NCI-H146 treated with DMSO at 0.1 percent for 48 hours (cell line): Measurements from ENCODE around the gene PAX5.

Experiments used
- DNase-seq: peaks from one replicate; lab custom pipeline; 2025; ENCODE audit not compliant: unreplicated experiment; lab: John Stamatoyannopoulos, UW

PAX5 gene

DNA sequence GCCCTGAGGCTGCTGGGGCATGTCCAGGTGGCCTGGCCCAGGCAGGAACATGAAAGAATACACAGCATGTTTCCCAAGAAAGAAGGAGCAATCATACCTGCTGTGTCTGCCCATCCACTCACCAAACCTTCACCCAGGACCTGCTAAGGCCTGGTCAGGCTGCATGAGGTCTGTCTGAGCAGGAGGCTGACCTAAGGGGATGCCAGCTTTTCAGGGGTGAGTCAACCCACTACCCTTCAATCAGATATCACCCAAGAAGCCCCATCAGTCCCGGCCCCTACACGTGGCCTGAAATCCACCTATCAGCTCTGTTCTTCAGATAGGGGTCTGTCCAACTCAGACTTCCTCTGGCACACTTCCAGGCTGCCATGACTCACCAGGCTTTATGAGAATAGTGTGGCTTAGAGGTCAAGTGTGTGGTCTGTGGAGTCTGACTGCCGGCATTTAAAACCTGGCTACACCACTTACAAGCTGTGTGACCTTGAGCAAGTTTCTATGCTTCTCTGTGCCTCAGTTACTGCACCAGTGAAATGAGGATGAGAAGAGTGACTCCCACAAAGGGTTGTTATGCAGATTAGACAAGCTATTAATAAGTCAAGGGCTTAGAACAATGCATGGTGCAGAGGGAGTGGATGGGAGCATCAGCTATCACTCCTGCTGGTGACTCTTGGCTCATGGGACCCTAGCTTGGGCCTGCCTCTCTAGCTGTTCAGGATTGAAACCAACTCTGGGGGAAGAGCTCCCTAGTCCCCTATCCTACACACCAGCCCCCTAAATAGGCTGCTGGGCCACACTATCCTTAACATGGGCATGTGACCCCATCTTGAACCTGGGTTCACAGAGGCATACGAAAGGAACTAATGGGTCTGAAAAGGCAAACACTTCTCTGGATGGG, 130.3 kb downstream of the PAX5 start:
- DNase-seq = peak; percentile 89

DNA sequence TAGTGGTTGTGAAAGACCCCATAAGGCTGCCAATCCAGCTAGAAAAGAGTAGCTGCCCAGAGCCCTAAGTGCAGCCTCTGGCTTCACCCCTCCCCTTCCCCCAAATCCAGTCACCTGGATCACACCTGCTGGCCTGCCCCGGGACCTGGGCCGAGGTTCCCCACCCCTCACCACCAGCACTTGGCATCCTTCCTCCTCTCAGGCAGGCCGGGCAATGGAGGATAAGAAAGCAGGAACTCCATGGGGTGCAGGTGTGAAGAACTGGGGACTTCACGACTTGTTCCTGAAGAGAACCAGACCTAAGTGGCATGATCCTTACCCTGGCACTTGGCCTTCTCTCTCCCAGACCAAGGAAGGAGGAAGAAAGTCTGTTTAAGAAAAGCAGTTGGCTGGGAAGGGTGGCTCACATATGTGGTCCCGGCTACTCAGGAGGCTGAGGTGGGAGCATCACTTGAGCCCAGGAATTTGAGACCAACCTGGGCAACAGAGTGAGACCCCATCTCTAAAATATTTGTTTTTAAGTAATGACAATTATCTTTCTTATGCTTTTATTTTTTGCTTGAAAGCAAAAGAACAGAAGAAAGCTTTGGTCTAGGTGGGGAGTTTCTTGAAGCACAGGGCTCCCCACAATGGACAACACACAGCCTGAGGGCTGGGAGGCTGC, 131.1 kb downstream of the PAX5 start:
- no peak for DNase-seq

DNA sequence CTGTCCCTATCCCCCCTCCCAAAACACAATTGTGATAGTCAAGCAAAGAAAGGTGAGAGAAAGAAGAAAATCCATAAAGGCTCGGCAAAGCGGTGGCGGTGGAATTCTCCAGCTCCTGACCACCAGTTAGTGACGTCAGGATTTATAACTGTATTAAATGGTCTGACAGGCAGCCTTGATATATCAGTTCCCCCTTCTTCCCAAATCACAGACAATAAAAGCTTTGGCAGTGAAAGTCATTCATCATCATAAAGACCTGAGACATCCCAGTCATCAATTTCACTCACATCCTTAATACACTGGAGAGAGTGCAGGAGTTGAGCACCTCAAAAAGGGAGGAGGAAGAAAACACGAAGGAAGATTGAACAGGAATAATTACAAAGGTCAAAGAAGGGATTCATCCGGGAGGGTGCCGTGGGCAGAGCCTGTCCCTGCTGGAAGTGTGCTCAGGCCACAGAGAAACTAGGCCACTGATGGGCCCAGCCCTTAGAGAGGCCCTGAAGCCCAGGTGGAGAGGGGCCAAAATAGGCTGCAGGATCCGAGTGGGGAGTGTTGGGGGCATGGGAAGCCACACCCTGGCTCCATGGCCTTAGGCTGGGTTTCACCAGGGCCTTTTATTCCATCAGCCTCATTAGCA, 131.9 kb downstream of the PAX5 start:
- no peak for DNase-seq

DNA sequence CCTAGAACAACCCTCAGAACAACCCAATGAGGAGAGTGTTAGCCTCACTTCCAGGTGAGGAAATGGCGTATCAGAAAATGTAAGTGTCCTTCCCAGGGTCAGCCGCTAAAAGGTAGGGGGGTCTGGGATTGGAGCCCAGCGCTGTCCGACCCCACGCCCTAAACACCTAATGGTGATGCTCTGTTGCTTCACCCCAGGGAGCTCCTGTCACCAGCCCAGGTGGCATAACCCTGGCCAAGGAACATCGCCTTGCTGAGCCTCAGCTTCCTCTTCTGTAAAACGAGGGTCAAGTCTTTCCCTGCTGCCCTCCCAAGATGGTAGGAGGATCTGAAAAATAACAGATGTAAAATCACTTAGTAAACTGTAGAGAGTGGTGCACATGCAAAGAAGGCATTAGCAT, 132.5 kb downstream of the PAX5 start:
- DNase-seq = no peak

DNA sequence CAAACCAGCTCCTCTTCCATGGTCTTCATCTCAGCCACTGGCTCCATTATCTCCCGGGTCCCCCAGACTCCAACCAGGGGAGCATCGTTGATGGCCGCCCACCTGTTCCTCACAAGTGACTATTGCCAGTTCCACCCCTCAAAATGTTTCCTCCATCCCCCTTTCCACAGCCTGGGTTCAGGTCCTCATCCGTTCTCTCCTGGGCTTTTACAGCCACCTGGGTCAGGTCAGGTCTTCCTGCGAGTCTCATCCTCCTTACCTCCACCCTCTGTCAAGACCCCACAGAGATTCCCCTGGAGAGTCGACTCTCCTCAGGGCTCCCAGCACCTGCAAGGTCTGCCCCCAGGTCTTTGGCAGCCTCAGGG, 133.2 kb downstream of the PAX5 start:
- no peak for DNase-seq

DNA sequence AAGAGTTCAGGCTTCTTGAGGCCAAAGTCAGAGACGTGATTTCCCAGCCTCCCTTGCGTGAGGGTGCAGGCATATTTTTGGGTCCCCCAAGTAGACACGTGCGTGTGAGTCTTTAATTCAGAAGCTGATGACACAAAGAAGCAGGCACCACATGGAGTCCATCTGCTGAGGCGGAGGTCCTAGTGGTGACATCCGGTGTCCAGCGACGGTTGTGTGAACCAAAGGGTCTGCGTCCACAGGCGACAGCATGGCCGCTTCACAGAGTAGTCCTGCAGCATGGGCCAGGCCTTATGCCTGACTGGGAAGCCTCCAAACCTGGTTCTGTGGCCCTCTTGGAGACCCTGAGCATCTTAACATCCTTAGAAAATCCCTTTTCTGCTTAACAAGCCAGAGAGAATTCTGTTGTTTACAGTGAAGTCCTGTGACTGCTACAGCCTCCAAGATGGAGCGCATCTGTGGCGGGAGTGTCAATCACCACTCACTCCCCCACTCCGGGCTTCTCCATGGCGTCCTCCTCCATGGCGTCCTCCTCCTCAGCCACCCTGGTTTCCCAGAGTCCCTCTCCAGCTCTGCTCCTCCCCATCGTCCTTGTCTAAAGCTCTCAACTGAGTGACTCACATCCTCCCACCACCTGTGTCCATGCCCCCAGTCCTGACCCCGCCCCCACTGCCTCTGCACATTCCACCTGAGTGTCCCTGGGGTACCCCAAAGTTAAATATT, 133.8 kb downstream of the PAX5 start:
- no peak for DNase-seq

DNA sequence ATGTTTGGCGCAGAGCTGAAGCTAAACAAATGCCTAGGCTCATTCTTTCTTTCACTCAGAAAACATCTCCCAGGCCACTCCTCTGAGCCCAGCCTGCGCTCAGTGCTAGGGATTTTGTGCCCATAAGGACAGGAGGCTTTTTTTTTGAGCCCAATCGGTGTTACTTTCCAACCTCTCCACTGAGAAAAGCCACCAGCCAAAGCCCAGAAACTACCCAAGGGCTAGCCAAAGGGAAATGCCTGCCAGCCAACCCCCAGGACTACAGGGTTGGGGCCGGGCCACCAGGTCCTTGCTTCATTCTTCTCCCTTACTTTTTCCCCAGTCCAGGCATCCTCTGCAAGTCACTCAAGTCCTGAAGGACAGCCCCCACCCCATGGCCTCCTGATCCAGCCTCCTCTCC, 134.7 kb downstream of the PAX5 start:
- no peak for DNase-seq

DNA sequence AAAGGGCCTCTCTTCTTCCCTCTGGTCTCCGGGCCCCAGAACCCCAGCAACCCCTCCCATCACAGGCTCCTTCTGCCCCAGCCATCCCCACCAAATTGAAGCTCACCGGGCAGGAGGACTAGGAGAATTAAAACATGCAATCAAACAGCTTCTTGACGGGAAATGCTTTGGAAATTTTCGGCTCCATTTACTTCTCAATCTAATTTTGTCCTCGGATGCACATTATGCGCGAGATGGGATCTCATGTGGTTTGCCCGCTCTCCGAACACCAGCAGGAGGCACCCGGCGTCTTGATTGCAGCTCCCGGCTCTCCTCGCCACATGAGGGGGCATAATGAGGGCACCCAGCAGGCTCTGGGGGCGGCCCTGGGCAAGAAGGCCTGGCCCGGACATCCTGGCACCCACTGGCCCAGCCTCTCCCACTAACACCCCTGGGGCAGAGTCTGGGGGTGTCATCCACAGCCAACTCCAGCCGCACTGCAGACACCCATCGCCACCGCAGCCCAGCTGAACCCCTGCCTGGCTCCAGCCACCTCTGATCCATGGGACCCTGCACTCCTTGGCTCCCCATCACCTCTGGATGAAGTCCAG, 135.5 kb downstream of the PAX5 start:
- no peak for DNase-seq

DNA sequence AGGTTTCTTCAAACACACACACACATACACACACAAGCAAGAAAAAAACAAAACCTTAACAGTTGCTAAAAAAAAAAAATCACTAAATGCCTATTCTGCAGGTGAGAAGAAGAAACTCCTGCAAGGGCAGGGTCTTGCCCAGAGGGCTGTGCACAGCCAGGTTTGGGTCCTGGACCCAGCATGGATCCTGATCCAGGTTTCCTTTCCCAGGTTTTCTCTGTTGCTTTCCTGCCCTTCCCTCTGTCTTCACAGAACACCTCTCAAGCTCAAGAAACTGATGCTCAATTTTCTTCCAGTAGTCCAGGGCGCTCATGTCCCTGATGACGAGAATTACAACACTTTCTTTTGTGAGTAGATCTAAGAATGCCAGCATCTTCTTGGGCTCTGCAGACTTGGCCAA, 136.6 kb downstream of the PAX5 start:
- no peak for DNase-seq

DNA sequence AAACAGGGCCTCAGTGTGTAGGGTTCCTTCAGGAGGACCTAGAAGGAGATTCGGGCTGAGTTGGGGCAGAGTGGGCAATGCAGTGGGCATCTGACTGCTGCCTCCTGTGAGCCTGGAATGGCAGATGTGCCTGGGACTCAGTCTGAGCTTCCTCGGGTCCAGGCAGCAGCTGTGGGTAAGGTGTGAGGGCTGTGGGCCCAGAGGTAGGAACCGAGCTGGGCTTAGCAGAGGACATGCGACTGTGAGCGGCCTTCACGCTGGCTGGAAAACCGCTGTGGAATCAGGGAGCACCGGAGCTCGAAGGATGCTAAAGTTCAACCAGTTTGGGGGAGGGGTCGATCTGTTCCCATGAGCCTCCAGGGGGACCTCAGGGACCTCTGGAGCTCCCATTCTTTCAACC, 137.0 kb downstream of the PAX5 start:
- no peak for DNase-seq

DNA sequence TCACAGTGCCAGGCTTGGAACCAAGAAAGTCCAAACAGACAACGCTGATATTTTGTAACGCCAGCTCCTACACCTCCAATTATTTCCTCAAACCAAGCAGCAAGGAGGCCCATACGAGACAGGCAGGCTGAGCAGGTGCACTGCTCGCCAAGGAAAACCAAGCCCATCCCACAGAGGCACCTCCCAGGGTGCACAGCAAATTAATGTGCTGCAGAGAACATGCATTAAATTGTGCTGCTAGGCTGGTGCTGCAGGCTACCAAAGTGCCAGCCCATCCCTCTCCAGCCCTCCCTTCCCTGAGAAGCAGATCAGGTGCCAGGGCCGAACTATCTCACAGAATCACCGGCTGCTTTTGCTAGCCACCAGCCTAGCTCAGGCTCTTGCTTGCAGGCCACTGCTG, 137.8 kb downstream of the PAX5 start:
- DNase-seq = no peak

DNA sequence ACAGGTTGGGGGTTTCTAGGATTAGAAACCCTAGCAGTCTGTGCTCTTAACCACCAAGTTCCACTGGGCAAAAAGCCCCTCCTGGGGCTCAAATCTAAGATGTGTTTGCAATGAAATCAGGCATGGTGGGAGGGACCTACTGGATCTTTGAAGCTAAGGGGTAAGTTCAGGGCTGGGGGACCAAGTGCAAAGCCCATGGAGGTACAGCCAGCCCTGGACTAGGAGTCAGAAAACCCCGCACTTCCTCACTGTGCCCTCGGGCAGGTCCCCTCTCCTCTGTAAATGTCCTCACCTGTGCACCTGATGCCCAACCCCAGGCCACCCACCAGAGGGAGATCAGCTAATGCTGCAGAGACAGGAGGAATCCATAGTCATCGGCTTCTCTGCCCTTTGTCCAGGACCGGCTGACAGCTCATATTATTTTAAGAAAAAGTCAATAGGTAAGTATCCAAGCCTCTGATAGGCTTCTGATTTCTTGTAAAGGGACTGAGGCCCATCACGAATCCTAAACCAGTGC, 138.3 kb downstream of the PAX5 start:
- no peak for DNase-seq

DNA sequence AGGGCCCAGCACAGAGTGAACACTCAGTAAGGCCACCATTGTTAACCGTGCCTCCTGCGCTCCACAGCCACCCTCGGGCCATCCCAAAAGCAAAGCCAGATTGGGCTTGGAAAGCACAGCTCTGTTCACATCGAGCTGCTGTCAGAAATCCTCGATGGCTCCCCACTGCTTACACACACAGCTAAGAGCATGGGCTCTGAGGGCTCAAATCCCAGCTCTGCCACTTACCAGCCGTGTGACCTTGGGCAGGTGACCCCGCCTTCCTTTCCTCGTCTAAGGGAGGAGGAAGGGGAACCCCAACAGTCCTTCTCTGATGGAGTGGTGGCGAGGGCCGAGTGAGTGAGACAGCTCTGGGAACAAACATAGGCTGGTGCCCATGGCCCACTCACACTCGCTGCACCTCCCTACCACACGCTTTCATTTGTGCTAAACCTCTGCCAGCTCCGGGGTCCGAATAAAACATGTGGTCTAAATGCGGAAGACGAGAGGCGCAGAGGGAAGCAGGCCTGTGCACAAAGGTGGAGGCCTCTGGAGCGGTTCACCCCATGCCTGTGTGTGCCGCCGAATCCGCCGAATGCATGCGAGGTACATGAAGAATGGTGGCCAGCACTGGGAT, 139.3 kb downstream of the PAX5 start:
- DNase-seq = no peak

DNA sequence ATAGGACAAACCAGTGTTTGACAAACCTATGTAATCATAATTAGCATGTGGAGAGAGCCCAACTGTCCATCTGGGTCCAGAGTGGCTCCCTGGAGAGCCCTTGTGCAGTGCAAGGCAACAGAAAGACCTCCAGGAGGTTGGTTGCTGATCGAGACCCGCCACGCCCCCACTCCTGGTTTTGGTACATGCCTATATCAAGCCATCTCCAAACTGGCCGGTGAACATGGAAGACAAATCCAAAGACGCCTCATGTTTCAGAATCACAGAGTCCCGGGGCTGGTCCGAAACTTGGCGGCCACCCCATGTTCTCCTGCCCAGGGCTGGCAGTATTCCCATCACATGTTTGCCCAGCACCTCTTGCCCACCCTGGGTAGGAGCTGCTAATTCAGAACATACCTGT, 140.2 kb downstream of the PAX5 start:
- no peak for DNase-seq

DNA sequence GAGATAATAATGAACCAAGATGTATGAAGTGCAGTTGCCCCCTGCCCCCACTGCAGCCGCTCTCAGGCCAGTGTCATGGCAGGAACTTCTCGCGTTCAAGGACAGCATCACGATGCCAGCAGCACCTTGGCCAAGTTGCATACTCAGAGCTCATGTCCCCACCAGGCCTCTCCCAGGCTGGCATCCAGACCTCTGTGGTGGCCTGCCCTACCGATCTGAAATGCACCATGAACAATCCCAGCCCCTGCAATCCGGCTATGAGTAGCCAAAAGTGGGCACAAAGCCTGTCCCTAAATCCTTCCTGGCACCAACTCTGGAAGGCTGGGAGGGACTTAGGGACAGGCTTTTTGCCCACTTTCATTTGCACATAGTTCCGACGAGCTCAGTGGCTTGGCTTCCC, 140.9 kb downstream of the PAX5 start:
- DNase-seq = no peak

DNA sequence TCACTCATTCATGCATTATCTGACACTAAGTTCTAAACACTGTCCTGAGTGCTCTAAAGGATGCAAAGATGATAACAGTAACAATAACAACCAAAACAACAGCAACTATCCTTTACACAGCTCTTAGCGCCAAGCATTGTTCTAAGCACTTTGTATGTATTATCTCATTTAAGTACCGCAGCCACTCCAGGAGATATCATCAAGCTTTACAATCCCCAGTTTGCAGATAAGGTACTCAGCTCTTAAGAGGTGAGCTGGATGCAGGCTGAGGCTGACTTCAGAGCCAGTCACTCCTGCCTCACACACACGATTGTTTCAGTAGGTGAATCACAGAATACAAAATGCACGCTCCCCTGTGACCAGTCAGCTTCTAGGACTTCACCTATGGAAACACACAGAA, 141.8 kb downstream of the PAX5 start:
- no peak for DNase-seq

DNA sequence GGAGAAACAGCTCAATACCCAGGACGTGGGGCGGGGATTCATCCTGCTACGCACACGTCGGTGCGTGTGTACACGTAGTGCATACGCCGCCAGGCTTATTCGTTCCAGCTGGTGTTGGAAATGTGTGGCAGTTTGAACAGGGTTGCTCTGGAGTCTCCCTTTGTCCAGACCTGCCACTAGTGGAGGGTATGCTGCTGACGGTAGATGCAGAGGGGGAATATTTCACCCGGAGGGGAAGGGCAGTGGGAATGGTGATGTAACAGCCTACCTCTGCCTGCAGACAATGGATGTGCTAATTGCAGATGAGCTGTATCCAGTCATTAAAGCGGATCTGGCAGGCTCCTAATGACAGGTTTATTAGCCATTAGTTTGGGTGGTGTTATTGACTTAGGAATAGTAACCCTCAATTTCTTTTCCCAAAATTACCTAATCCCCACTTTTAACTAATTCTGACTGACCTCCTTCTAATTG, 142.7 kb downstream of the PAX5 start:
- peak; percentile 91 for DNase-seq

DNA sequence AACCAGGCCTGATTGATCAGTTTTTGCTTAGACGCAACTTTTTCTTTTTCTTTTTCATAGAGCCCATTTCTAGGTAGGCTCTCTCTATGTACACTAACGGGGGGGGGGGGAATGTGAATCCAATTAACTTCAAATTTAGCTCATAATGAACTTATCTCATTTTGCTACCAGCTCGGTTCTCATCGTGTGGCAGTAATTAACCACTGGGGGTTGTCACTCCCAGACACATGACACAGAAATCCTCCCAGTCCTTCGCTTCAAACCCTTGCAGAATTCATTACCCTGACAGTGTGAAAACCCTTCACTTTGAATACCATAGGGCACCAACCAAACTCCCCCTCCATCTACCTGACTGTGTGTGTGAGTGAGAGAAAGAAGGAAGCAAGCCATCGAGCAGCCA, 144.2 kb downstream of the PAX5 start:
- no peak for DNase-seq

DNA sequence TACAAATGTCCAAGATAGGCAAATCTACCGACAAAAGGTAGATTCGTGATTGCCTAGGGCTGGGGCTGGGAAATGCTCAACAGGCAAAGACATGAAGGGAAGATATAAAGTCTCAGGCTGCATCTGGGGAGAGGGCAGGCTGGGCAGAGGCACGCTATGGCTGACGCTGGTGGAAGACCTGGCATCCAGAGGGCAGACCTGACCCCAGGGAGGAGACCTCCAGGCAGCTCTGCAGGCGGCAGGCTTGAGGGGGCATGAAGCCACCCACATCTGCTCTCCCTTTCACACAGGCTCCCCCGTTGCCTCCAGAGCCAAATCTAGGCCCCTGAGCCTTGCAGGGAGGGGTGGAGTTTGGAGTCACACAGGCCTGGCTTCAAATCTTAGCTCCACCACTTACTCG, 145.5 kb downstream of the PAX5 start:
- no peak for DNase-seq

DNA sequence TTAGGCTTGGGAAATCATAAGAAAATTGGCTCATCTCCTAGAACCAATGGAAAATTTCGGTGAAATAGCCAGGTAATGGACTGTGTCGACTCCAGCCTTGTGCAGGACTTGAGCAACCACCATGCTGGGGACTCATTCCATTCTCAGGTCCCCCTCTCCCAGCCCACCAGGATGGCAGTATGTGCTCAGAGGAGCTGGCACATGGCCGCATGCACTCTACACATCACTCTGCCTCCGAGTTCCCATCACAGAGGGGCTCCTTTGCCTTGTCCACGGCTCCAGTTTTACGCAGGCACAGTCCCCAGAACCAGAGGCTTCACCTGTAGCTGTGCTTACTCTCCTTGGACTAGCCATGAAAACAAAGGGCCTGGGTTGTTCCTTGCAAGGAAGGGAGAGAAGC, 149.3 kb downstream of the PAX5 start:
- no peak for DNase-seq
